Right forelimb (tissue), 1 donor: Measurements from ENCODE around the gene BTD.

Experiments used
- DNase-seq: peaks from one replicate; pipeline ENCODE4 v3.0.0-alpha.2; 2018

Gene BTD

DNA sequence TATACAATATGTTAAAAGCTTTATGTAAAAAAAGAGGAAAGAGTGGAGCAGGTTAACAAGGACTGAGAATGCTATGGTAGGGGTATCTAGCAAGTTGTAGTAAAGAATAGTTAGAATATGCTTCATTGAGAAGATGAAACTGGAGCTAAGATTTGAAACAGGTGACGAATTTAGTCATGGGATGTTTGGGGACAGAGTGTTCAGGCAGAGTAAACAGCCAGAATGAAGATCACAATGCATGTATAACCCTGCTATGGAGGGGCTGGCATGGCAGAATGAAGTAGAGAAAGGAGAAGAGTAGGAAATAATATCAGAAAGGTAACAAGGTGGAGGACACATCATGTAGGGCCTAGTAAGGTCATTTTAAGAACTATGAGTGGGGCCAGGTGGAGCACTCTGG is 72.0 kb downstream of the BTD start:
- no peak for DNase-seq

DNA sequence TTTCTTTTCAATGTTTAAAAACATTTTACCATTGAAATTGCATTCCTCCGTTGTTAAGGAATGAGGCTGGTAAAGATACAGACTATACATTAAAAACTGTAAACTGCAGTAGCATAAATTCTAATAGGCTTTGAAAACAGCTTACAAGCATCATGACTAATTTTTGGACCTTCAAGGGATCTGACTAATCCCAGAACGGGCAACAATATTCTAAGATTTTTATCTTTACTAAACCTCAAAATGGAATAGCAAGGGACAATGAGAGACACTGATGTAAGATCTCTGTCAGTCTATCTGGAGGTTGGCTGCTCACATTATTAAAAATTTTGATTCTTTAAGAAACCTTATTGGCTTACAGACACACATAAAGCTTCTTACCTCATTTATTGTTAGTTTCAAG is 74.7 kb downstream of the BTD start:
- DNase-seq = no peak

DNA sequence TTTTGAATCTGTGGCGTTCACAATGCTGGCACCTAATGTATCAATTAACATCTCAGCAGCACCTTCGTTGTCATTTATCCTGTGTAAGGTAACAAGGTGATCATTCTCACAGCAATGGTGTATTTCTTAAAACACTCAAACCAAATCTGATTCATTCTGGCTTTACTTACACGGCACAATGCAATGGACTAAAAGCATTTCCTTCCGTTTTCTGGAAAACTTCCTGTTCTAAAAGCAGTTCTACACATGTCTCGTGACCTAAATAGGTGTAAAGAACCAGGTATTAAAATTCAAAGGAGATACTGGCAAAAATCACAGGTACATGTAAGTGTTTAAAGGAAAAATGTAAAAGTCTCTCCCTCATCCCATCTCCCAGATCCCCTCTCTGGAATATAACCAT is 77.8 kb downstream of the BTD start:
- DNase-seq = no peak

DNA sequence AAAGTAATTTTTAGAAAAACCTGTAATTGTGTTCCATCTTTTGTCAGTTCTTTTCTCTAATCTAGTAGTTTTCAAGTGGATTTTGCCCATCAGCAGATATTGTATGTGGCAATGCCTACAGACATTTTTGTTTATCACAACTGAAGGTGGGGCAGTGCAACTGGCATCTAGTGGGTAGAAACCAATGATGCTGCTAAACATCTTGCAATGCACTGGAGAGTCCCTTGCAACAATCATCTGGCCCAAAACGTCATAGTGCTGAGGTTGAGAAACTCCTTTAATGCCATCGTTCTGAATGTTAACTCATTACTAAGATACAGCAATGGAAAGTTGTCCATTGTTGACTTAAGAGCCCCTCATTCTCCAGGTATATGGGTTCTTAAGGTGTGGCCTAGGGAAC is 80.1 kb downstream of the BTD start:
- no peak for DNase-seq

DNA sequence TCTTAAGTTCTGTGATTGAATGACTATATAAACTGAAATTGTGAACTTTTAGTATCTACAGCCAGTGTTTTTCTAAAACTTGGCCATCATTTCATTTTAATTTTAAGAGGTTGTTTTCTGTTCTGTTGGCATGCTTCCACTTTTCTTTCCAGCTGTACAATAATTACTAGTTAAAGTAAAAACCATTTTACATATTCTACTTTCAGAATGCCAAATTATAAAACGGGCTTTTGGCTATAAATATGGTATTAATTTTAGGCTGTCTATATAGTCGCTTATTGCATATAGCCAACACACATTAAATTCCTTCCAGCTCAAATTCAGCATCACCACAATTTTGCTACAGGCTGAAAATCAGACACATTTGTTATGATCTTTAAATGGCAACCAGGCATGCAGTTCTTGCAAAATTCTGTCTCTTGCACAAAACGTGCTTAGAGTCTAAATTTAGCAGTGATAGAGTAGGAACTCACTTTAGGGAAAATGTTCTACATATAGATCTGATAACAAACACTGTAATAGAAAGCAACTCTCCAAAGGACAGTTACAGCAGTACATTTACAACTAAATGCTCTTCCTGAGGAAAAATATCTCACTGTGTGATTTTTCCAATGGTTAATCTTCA is 81.1 kb downstream of the BTD start:
- DNase-seq = no peak

DNA sequence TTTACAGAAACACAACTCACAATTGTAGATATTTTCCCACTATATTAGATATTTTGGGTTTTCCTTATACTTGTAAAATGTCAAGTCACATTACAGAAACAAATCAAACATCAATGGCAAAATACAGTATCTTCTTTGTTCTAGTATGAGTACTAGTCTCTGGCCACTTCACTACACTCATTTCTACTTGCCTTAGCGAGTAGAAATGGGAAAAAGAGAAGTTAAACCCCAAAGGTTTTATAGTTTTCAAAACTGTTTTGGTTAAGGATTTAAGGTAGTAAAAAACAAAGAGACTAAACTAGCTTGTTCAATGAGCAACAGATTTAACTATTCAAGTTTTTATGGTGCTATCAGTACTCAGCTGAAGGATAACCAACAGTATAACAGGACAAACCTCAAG is 81.7 kb downstream of the BTD start:
- DNase-seq = no peak

DNA sequence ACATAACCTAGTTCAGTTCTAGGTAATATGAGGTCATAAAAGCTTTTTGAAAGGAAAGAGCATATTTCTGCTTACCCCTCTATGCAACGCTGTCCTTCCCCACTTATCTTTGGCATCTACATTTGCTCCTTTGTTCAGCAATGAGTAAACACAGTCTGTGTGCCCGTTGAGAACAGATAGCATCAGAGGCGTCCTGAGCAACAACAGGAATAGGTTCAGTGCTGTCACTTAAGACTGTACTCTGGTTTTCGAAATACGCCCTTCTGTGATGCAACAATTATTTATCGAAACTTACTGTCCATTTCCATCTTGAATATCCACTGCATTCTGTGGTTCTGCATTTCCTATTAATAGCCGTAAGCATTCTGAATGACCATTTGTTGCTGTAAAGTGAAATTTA is 84.4 kb downstream of the BTD start:
- no peak for DNase-seq

DNA sequence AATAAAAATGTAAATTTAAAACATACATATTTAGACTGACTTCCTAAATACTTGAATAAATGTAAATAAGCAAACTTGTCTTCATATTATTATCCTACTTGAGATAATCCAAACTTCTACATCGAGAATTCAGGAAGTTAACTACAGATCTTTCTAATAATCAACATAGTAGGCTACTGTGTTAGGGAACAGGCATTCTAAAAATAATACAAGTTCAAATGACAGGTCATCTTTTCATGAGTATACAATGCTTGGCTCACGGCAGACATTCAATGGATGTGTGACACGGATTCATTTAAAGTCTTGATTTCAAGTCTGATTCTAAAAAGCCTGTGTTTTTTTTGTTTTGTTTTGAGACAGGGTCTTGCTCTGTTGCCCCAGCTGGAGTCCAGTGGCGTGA is 88.7 kb downstream of the BTD start:
- no peak for DNase-seq

DNA sequence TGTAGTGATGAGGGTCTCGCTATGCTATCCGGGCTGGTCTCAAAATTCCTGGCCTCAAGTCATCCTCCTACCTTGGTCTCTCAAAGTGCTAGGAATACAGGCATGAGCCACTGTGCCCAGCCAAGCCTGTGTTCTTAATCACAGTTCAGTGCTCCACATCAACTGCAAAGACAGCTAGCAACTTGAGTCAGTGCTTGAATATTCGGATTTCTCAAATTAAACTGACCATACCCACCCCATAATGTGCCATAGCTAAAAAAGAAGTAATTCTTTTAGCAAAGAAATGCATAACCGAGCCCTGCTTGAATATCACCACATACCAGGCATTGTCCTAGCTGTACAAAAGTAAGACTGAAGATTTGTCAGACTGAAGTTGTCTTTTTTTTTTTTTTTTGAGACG is 89.2 kb downstream of the BTD start:
- no peak for DNase-seq

DNA sequence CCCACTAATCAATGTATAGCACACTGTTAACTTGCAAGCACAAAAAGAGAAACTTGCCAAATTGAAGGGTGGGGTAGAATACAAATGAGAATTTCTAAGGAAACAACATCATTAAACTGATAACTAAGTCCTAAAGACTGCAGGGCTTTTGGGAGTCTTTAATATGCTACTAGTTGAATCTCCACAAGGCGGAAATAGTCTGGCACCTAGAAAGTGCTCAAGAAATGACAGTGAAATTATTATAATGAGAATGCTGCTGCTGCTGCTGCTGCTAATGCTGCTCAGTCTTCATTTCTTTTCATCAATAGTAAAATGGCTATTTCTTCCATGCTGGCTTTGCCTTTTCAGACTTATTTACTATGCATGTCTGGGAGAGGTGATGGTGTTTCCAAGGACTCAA is 91.8 kb downstream of the BTD start:
- no peak for DNase-seq

DNA sequence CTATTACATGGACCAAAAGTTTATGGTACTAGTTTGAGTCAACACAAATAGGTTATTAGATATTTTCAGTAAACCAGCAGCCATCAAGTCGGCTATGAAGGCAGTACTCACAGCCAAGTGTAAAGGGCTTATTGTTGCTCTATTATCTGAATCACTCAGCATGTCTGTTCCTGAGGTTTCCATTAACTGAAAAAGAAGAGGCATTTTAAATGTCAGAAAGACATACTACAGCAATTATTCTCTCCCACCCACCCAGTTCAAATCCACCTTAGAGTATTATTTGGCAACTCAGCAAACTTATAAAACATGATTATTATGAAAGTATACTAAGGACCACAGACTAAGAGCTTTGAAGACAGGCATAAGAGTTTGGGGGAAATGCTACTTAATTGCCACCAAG is 93.1 kb downstream of the BTD start:
- no peak for DNase-seq
